Limb (tissue), 2 donors: ENCODE measurements around the gene SPON2.
"Not testable (repeated sequence)": the region's sequence is repeated elsewhere in the genome, so short reads cannot be mapped to it uniquely, and the experiment has no call there.

ENCODE experiments used
- DNase-seq, 2 donors: peaks; one replicate each; pipeline ENCODE4 v3.0.0-alpha.2; 2016; ENCODE audit errors: extremely low spot score in 2 of 2

The SPON2 gene

DNA sequence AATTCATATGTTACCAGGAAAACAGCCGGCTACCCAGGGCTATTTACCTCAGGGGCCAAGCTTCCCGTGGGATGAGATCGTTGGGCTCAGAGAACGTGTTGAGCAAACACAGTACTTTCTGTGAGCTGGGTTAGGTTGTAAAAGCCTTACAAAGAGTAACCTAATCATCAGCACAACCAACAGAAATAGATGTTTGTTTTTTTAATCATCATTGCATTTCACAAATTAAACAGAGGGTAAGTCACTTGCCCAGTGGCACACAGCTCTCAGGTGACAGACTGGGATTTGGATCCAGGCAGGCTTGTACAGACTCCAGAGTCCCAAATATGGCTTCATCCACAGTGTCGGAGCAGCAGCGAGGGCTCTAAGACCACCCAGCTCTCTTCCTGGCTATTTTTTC lies 20.1 kb downstream of the SPON2 start:
- DNase-seq, result no peak

- DNase-seq, result no peak
Observed at GRCh38 chr4:1151541-1151940, 20.8 kb downstream of the SPON2 start.

- DNase-seq, result no peak
Observed at GRCh38 chr4:1150875-1151274, 21.5 kb downstream of the SPON2 start.

GRCh38 chr4:1139860-1140259 lies 32.5 kb downstream of the SPON2 start:
- no peak for DNase-seq

GRCh38 chr4:1137850-1138249 lies 34.5 kb downstream of the SPON2 start:
- DNase-seq, result no peak

GRCh38 chr4:1137063-1137776 lies 35.2 kb downstream of the SPON2 start:
- DNase-seq, result no peak

DNA sequence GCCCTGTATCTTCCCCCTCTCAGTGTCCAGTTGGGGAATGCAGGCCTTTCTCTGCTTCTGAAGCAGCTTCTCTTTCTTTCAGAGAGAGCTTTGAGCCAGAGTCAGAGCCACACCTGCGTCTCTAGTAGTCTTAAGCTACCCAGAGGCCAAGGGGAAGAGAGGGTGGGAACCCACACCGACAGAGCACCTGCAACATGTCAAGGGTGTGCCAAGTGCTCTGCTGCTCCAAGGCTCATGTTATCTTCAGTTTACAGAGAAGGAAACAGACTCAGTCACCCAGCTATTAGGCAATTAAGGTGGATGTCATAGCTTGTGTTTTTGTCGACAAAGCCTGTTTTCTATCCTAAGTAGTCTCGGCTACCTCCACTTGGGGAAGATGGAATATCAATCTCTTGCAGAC lies 36.3 kb downstream of the SPON2 start:
- DNase-seq, result no peak

DNA sequence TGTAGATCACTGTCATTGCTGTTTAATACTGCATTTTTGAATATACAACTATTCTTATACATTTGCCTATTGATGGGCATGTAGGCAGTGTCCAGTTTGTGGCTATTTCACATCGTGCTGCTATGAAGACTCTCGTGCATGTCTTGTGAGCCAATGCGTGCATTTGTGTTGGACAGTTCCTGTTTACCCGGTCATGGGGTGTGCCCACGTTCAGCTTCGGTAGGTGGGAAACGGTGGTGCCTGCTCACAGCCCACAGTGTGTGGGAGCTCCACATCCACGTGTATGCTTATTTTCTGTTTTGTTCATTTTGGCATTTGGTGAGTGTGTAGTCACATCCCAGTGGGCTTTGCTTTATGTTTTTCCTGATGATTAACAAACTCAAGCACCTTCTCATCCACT lies 39.4 kb downstream of the SPON2 start:
- DNase-seq, result no peak

DNA sequence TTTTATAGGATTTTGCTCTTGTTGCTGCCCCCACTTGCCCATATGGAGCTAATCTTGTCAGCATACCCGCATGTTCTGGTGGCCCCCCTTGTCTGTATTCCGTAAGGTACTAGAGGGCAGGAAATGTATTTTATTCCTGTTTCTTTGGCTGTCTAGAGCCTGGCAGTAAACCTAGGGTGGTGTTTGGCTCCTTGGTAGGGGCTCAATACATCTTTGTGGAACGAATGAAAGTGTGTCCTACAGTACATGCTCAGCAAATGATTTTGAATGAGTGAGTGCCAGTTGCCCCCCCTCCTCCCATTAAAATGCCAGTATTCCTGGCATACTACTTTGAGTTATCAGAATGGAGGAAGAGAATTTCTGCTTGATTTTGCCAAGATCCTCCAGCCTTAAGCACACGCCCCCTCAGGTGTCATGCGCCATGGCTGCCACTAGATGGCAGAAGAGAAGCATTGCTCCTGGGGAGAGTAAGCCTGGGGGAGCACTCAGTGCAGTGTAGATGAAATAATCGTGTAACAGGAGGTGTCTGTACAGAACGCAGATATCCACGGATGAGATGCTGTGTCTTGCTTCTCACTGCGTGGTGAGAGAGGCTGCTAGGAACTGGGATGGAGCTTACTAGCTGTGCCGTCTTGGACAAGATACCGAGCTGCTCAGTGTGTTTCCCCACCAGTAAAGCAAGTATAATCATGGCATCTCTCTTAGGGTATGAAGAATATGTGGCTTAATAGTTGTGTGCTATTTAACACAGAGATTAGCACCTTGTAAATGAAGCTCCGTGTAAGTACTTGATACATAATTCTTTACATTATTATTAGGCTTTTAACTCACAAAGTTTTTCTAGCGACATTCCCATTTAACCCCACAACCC lies 41.8 kb downstream of the SPON2 start:
- DNase-seq, result peak; percentile 81 to 82

- no peak for DNase-seq
Observed at GRCh38 chr4:1126506-1126905, 45.9 kb downstream of the SPON2 start.

DNA sequence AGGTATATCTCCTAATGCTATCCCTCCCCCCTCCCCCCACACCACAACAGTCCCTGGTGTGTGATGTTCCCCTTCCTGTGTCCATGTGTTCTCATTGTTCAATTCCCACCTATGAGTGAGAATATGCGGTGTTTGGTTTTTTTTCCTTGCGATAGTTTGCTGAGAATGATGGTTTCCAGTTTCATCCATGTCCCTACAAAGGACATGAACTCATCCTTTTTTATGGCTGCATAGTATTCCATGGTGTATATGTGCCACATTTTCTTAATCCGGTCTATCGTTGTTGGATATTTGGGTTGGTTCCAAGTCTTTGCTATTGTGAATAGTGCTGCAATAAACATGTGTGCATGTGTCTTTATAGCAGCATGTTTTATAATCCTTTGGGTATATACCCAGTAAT lies 46.9 kb downstream of the SPON2 start:
- DNase-seq, result not testable (repeated sequence)

GRCh38 chr4:1124818-1125217 lies 47.6 kb downstream of the SPON2 start:
- no peak for DNase-seq

- DNase-seq, result no peak
Observed at GRCh38 chr4:1122505-1122904, 49.9 kb downstream of the SPON2 start.
